Activated CD4-positive, alpha-beta T cell treated with anti-CD3 and anti-CD28 coated beads, Interleukin-2, amount 50 U/mL, for 1 hour (primary cell): Measurements from ENCODE around the gene CACNB1.

Source experiments
- DNase-seq: peaks from one replicate; pipeline ENCODE4 v3.0.0-alpha.2; 2020

CACNB1 gene

GRCh38 chr17:39225308-39225958 lies 28.0 kb upstream of the CACNB1 start, which contains the start of gene STAC2:
Gene STAC2, minus strand, starts transcription at chr17:39225945. Its CDS starts 443 bp downstream, at chr17:39225502.
- no peak for DNase-seq

DNA sequence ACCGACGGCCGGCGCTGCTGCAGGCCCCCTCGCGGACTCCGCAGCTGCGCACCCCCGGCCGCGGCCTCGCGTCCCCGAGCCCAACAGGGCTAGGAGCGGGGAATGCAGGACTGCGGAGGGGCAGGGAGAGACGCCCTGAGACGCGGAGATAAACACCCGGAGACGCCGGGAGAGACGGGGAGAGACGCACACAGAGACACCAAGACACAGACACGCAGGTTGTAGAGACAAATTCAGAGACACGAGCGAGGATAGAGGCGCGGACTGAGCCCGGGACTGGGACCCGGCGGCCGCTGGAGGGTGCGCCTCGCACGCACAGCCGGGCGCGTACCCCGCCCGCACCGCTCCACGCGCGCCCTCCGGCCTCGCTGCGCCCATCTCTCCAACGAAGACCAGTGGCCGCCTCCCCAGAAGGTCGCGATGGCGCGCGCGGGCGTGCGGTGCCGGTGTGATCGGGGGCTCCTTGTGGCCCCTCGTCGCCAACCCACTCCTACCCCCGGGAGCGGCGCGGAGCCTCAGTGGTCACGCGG lies 27.4 kb upstream of the CACNB1 start:
- DNase-seq: no peak

DNA sequence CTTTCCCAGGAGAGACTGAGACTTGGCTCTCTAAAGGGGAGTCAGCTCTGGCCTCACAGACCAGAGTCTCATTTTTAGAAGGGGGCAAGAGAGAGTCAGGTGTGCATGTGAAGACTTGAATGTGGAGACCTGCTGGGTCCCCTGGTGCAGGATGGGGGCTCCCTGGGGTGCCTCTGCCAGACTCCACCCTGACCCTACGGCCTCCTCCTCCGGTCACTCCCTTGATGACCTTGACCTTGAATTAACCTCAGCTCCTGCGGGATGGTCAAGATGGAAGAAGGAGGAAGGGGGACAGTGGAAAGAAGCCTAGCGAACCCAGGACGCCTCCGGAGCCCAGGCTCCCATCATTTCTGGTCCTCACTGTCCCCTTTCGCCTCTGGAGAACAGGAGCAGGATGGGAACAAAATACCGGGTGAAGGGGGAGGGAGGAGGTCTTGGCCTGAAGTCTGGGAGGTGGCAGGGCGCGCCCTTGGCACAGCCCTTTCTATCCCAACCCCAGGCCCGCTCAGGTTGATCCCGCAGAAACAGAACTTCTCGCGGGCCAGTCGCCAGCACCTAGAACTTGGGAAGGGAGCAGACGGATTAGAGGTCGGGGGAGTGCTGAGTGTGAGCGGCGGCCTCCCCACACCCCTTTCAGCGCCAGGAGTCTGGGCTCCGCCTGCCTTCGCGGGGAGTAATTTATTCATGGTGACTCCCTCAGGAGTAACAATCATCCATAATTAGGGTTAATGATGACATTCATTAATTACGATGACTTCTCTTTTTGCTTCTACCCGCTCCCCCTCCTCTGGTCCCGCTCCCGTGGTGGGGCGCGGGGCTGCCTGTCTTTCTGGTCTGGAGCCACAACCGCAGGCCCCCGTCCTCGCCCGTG lies 26.7 kb upstream of the CACNB1 start:
- DNase-seq: no peak

DNA sequence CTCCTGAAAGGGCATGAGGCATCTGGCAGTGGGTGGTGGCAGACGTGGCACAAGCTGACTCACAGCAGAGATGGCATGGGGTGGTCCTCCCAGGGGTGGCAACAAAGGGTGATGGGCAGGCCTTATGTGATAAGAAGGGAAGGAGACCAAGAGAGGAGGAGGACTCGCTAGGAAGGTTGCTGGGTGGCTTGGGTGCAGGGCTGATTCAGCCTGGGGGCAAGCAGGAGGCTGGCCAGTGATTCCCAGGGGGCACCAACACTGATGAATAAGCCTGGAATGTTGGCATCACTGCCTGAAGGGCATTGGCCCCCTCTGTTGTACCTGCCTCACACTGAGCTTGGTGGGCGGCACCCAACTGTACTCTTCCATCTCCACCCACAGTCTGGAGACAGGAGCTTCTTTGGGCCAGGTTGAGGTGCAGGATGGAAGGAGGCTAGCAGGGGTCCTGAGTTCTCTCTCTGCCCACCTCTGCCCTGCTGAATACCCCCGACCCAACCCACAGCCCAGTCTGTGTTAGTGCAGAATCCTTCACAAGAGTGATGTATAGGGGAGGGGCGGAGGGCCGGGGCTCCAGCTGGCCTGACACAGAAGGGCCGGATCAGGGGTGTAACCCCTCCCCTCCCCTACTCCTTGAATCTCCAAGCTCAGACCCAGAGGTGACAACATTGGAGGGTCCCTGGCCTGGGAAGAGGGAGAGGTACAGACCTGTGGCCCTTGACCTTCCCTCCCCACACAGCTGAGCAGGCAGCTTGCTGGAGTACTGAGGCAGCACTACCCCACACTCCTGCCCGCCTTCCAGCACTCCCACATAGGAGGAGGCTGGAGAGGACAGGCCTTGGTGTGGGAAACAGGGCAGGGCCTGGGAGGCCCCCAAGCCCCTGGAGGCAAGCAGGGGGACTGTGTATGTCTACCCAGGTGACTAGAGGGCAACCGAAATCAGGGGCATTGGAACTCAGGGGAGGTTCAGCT lies 25.7 kb upstream of the CACNB1 start:
- DNase-seq: no peak

DNA sequence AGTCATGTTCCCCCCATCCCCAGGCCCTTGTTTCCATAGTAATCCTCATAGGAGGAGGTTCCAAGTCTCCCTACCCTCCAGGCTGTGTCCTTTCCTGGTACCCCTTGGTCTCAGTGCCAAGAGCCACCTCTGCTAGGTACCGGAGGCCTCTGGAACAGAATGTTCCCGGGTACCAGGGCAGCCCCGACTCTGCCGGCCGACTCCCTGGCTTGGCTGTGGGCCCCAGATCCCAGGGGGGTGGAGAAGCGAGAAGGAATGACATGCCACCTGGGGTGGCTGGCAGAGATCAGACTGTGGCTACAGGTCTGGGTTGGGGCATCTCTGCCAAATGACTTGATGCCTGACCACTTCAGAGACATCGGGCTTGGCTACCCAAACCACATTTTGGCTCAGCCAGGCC lies 24.7 kb upstream of the CACNB1 start:
- DNase-seq: no peak

- DNase-seq: no peak
Observed at GRCh38 chr17:39221572-39221971, 24.1 kb upstream of the CACNB1 start.

GRCh38 chr17:39219647-39220154 lies 22.2 kb upstream of the CACNB1 start:
- DNase-seq: no peak

DNA sequence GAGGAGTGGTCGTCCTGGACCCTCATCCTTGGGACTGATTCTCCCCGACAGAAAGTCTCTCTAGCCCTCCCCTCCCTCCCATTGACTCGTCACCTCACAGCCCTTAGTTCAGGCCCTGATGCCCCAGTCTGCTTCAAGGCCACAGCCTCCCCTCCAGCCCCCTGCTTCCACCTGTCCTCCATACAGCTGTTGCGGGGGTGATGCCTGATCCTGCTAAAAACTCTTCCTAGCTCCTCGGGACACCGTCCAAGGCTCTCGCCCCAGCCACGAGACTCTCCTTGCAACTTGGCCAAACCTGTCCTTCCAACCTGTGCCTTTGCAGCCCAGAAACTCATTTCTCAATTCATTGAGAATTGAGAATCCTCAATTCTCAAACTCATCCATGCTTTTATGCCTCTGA lies 21.4 kb upstream of the CACNB1 start:
- DNase-seq: no peak

- no peak for DNase-seq
Observed at GRCh38 chr17:39217734-39218369, 20.4 kb upstream of the CACNB1 start.

DNA sequence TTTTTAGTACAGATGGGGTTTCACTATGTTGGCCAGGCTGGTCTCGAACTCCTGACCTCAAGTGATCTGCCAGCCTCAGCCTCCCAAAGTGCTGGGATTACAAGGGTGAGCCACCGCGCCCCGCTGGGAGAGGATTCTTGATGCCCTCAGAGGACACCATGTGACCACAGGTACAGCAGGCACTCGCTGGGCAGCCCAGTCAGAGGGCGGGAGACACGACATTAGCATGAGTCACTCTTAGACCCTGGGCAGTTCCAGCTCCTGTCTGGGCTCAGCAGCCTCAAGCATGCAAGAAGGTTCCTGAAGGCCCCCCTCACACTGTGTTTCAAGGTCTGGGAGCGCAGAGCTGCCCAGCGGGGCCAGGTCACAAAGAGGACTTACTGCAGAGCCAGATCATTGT lies 16.4 kb upstream of the CACNB1 start:
- DNase-seq: no peak

GRCh38 chr17:39212841-39213480 lies 15.5 kb upstream of the CACNB1 start:
- DNase-seq: no peak

DNA sequence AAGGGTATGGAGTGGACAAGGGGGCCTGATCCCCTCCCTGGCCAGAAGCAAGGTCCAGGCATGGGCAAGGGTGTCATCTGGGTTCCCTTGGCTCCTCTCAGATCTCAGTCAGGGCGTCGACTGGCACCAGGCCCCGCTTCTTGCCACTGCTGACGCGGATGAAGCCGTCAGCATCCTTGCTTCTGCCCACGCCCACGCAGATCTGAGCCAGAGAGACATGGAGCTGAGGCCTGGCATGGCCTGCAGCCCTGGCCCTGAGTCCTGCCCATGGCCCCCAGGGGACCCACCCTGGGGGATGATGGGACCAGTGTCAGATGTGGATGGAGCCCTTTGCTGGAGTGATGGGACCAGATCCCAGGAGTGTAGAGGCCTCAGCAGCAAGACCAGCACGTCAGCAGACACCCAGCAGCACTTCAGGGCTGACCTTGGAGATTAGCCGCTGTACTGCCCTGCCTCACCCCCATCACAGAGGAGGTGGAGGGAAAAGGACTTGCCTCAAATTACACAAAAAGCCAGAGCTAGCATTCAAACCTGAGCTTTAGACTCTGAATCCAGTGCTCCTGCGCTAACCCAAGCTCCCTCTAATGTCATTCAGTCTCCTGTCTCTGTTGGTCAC lies 14.8 kb upstream of the CACNB1 start:
- no peak for DNase-seq

DNA sequence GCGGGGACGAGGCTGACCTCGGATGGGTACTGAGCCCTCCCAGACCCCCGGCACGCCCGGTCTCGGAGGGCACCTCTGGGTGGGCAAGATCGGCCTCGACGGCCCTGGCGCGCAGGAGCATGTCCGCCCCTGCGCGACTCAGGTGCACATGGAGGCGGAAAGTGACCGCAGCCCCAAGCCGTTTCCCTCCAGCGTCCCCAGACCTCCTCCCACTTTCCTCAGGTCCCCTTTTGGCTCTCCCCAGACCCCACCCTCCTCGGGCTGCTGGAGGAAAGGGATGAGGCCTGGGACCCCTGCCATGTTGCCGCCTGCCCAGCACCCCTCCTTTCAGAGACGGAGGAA lies 12.6 kb upstream of the CACNB1 start:
- no peak for DNase-seq

GRCh38 chr17:39209317-39210092 lies 12.0 kb upstream of the CACNB1 start:
- peak; percentile 64 for DNase-seq

GRCh38 chr17:39208893-39209292 lies 11.4 kb upstream of the CACNB1 start:
- DNase-seq: no peak

- no peak for DNase-seq
Observed at GRCh38 chr17:39208136-39208535, 10.7 kb upstream of the CACNB1 start.

- DNase-seq: no peak
Observed at GRCh38 chr17:39205112-39205526, 7.7 kb upstream of the CACNB1 start.

DNA sequence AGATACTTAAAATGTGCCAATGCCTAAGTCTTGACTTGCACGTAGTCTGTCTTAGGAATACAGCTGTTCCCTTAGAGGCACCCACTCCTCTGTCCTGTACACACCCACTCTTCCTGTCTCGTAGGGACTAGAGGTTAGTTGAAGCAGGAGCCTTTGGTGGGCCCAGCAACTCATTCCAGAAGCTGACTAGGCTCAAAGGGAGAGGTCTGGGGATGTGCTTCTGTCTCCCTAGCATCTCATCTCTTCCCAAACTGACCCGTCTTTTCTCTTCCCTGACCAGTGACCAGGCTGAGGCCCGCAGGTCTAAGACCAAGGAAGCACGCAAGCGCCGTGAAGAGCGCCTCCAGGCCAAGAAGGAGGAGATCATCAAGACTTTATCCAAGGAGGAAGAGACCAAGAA lies 6.8 kb upstream of the CACNB1 start:
- DNase-seq: no peak

- no peak for DNase-seq
Observed at GRCh38 chr17:39200957-39201510, 3.6 kb upstream of the CACNB1 start.
